Transverse colon (tissue), 4 donors: ENCODE measurements around the gene GOLGA6A. TPM values are rescaled to one million over a fixed set of nuclear protein-coding genes. Genes with fewer than 3 reads are reported as not detected.

Source experiments
- DNase-seq: peaks from one replicate; pipeline ENCODE4 v3.0.0-alpha.2; 2019
- H3K27ac ChIP-seq, 4 donors: fragments of 200-600 bp; sonication (generic); 2 replicates each; pipeline ENCODE4 v1.5.1; 2016 to 2018; ENCODE audit warnings: inconsistent platforms in 4 of 4
- H3K27me3 ChIP-seq: fragments of 200-600 bp; sonication (generic); 2 replicates; pipeline ENCODE4 v1.5.1; 2017; ENCODE audit warnings: inconsistent platforms
- H3K36me3 ChIP-seq, 4 donors: fragments of 200-600 bp; sonication (generic); 2 replicates each; pipeline ENCODE4 v1.5.1; 2017 to 2019; ENCODE audit warnings: inconsistent platforms in 4 of 4
- H3K4me1 ChIP-seq, 4 donors: fragments of 200-600 bp; sonication (generic); 2 replicates each; pipeline ENCODE4 v1.5.1; 2017 to 2020; ENCODE audit warnings: inconsistent platforms in 4 of 4
- H3K4me3 ChIP-seq, 4 donors: fragments of 200-600 bp; sonication (generic); 1 replicate in 1 of 4; 2 replicates in 3 of 4; pipeline versions ENCODE4 v1.5.1 to v1.6.1; 2017 to 2019; ENCODE audit warnings: inconsistent platforms in 4 of 4
- H3K9me3 ChIP-seq, 2 donors: fragments of 200-600 bp; sonication (generic); 2 replicates each; pipeline ENCODE4 v1.5.1; 2017 to 2019; ENCODE audit warnings: inconsistent platforms in 2 of 2
- CTCF ChIP-seq, 5 experiments: fragments of 200-600 bp in 3 of 5; fragments of 450-650 bp in 2 of 5; sonication (generic) in 3 of 5; IDR thresholded peaks; 1 replicate in 2 of 5; 2 replicates in 3 of 5; pipeline ENCODE4 v1.5.1; 2016 to 2017; ENCODE audit warnings: antibody characterized with exemption in 5 of 5, inconsistent platforms in 3 of 5, mild to moderate bottlenecking in 2 of 5, moderate library complexity in 1 of 5
- EP300 ChIP-seq: sonication (generic); formaldehyde crosslinking; IDR thresholded peaks from one replicate; pipeline ENCODE4 v1.6.1; 2017; ENCODE audit warnings: antibody characterized with exemption, low read depth
- POLR2A ChIP-seq: fragments of 450-650 bp; IDR thresholded peaks from one replicate; pipeline ENCODE4 v1.6.1; 2016; ENCODE audit warnings: antibody characterized with exemption, mild to moderate bottlenecking, moderate library complexity
- POLR2AphosphoS5 ChIP-seq, 3 donors: sonication (generic); formaldehyde crosslinking; IDR thresholded peaks; one replicate each; pipeline ENCODE4 v1.6.1; 2016; ENCODE audit warnings: antibody characterized with exemption in 3 of 3
- WGBS, 2 donors: methylation state at CpG; one replicate each; pipeline ENCODE4 v1.1.5; 2018; ENCODE audit warnings: low coverage in 1 of 2; 5-methylcytosine and 5-hydroxymethylcytosine counted together
- in situ Hi-C, 4 donors: fragments of 200-750 bp; cut with MboI; loops; one replicate each; pipeline versions ENCODE4 v1.15.0 to v1.15.1; 2017; ENCODE audit warnings: low sequenced_read_pairs in 3 of 4, low pct_ligation_motif_present in 1 of 4, low pct_unique_long_range_greater_than_20kb in 1 of 4
- intact Hi-C: fragments of 100-400 bp; cut with DNase I; formaldehyde crosslinking; loops from one replicate; pipeline ENCODE4 v1.15.1; 2023; ENCODE audit warnings: low total_unique reads
- total RNA-seq, 4 donors: library from RNA; depleted of rRNA; stranded (reverse); fragments of >200 nt; gene quantifications; one replicate each; pipeline ENCODE4 v1.1.0, GENCODE V29; 2016

GOLGA6A gene
- total RNA-seq, 4 donors from 2014 or later = not detected

DNA sequence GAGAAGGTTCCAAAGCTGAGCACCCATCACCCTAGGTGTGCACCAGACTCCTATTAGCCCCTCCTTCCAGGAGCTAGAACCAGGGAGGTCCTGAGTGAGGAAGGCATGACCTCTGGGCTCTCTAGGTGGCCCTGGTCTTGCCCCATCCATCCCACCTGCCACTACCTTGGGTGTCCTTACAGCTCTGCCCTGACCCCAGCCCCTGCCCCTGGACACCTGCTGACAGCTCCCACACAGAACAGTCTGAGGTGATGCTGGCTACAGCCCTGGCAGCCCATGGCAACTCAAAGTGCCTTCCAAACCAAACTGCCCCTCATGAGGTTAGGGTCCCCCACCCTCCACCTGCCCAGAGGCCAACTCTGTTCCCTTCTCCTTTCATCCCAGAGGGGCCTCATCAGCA is 37.2 kb downstream of the GOLGA6A start:
- Histone ChIP-seq H3K9me3 (no peaks in the 10 kb centered on the region), H3K36me3 (no peaks in the 10 kb centered on the region), H3K4me1 (peaks cover 2 to 23% (median 7%) of the 10 kb centered on the region in 4 donors), H3K27me3 (no peaks in the 10 kb centered on the region), H3K4me3 (no peak overlapping the region), H3K27ac (peak overlapping the region in 1 of 4 donors; percentile 56)
- DNase-seq = no peak
- TF ChIP-seq EP300 = no peak
- TF ChIP-seq POLR2A = no peak
- TF ChIP-seq CTCF (IDR thresholded peaks at IDR 0.05) = no peak
- no peak for TF ChIP-seq POLR2AphosphoS5 (IDR thresholded peaks at IDR 0.05)
- intact Hi-C loops (no loop called here), in situ Hi-C loops (no loop called here)

GRCh38 chr15:74044267-74045110 is 37.9 kb downstream of the GOLGA6A start:
- no peaks in the 10 kb centered on the region for H3K36me3 ChIP-seq
- no peak overlapping the region for H3K4me3 ChIP-seq
- in situ Hi-C loops = no loop called here
- H3K4me1 ChIP-seq = peaks cover 2 to 28% (median 10%) of the 10 kb centered on the region in 4 donors
- no peaks in the 10 kb centered on the region for H3K27me3 ChIP-seq
- WGBS, 2 donors = 79% methylated on average over 20 of the region's 31 CpGs; no CpG with 5 or more reads in 1 of the 2 donors
- no peak for TF ChIP-seq POLR2A
- TF ChIP-seq POLR2AphosphoS5 (IDR thresholded peaks at IDR 0.05) = no peak
- no peak for TF ChIP-seq EP300
- no peak for TF ChIP-seq CTCF (IDR thresholded peaks at IDR 0.05)
- DNase-seq = no peak
- H3K9me3 ChIP-seq = no peaks in the 10 kb centered on the region
- H3K27ac ChIP-seq = peak overlapping the region; percentile 25 to 62 (median 58)
- intact Hi-C loops = no loop called here

DNA sequence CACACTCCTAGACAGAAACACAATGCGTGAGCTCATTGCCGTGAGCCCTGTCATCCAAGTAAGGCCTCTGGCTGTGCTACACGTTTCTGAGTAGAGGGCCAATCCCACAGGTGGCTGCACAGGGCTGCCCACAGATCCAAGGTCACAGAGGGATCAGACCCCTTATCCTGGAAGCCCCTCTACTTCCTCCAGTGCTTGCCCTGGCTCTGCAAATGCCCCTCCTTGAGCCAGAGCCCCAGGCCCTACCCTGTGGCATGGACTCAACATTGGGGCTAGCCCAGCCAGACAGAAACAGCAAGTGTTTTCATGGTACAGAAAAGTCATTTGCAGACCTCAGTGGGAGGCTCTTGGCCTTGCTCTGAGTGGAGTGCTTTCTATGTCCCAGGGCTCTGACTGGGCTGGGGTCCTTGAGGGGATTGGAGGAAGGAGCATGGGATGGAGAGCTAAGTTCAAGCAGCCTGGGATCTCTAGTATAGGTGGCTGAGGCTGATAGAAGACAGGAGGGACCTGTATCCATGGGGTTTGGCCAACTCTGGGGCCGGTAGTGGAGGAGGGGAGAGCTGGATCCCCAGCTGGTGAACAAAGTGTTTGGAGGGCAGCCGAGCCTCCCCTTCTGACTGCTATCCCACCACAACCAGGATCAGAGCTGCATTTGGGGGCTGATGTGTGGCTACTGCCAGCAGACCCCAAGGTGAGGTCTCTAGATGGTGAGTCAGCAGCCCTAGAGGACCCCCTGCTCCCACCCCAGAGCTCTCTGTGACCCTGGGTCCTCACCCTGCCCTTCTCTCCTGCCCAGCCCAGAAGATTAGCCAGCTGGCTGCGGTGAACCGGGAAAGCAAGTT is 38.7 kb downstream of the GOLGA6A start:
- Histone ChIP-seq H3K27me3 (no peaks in the 10 kb centered on the region), H3K27ac (peak overlapping the region; percentile 25 to 62 (median 58)), H3K4me1 (peaks cover 2 to 26% (median 10%) of the 10 kb centered on the region in 4 donors), H3K9me3 (no peaks in the 10 kb centered on the region), H3K36me3 (no peaks in the 10 kb centered on the region), H3K4me3 (no peak overlapping the region)
- in situ Hi-C loops = no loop called here
- DNase-seq = no peak
- intact Hi-C loops = no loop called here
- no peak for TF ChIP-seq POLR2A
- WGBS, 2 donors = 82% methylated on average over 7 of the region's 7 CpGs; no CpG with 5 or more reads in 1 of the 2 donors

DNA sequence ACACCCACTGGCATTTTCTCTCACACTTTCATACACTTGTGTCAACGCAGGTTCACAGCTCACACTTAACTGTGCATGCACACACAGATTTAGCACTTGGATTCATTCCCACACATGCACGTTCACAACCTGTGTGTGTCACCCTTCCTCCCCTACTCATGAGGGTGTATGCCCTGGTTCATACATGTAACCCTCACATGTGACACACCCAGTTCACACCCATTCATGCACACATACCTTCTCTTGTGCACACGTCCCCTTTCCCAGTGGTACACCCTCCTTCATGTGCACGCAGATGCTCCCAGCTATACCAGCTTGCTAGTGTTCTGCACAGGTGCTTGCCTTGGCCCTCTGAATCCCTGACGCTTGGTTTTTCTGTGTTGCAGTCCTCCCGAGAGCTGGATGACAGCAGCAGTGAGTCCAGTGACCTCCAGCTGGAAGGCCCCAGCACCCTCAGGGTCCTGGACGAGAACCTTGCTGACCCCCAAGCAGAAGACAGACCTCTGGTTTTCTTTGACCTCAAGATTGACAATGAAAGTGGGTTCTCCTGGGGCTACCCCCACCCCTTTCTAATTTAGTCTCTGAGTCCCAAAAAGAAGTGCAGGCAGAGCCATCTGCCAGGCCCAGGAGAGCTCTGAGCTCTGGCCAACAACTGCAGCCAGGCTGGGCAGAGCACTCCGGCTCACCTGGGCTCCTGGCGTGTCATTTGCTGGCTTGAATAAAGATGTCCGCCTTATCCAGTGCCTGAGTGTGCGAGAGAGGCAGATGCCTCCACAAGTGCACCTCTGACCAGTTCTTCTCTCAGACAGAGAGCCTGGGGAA is 39.5 kb downstream of the GOLGA6A start:
- in situ Hi-C loops (no loop called here), intact Hi-C loops (no loop called here)
- DNase-seq = no peak
- TF ChIP-seq CTCF (IDR thresholded peaks at IDR 0.05) = no peak
- Histone ChIP-seq H3K36me3 (no peaks in the 10 kb centered on the region), H3K4me3 (no peak overlapping the region), H3K27ac (peak overlapping the region in 3 of 4 donors; percentile 25 to 61 (median 56)), H3K4me1 (peaks cover 2 to 18% (median 6%) of the 10 kb centered on the region in 4 donors), H3K9me3 (no peaks in the 10 kb centered on the region), H3K27me3 (no peaks in the 10 kb centered on the region)
- WGBS, 2 donors = 91 to 92% methylated on average over 3 to 11 of the region's 11 CpGs
